ENCODE measurements around the gene PADI2. TPM values are rescaled to one million over a fixed set of nuclear protein-coding genes. Genes with fewer than 3 reads are reported as not detected.
"Not testable (repeated sequence)": the region's sequence is repeated elsewhere in the genome, so short reads cannot be mapped to it uniquely, and the experiment has no call there.

Gene PADI2
- polyA plus RNA-seq, 1 donor, result 147 TPM

DNA sequence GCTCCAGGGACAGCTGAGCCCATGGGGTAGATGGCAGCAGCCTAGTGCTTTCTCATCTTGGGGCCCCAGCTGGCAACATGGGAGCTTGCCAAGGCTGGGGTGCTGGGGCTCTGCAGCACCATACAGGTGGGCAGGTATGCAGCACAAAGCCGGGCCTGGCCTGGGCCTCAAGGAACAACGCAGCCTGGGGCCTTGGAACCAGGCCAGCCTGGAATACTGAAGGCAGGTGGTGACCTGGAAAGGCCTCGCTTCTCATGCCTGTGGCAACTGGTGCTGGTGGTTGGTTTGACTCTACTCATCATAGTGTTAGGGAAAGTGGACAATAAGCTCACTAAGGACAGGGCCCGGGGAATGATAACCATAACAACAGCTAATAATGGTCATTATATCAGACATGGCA, 38.4 kb downstream of the PADI2 start:
- DNase-seq, result no peak

DNA sequence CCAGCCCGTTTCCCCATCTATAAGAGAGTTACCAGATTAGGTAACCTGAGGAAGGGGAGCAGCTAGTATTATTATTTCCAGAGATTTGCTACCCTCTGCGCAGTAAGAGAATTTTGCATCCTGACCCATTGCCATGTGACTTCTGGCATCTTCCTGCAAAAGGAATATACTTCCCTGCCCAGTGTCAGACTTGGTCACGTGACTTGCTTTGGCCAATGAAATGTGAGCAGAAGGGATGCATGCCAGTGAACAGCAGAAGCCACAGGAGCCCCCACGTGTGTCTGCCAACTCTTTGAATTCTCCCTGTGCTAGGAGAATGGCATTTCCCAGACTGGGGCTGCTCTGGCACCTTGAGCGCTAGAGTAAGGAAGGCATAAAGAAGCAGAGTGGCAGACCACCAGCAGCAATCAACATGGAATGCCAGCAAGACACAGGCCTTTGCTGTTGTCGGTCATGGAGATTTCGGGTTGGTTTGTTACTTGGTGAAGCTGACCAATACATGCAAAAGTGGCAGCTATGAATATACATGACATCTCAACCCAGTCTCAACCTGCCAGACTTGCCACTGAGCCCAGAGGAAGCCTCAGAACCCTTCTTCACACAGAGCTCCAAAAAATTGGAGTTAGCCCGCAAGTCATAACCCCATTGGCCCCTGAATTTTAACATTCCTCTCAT, 39.0 kb downstream of the PADI2 start:
- DNase-seq, result no peak

DNA sequence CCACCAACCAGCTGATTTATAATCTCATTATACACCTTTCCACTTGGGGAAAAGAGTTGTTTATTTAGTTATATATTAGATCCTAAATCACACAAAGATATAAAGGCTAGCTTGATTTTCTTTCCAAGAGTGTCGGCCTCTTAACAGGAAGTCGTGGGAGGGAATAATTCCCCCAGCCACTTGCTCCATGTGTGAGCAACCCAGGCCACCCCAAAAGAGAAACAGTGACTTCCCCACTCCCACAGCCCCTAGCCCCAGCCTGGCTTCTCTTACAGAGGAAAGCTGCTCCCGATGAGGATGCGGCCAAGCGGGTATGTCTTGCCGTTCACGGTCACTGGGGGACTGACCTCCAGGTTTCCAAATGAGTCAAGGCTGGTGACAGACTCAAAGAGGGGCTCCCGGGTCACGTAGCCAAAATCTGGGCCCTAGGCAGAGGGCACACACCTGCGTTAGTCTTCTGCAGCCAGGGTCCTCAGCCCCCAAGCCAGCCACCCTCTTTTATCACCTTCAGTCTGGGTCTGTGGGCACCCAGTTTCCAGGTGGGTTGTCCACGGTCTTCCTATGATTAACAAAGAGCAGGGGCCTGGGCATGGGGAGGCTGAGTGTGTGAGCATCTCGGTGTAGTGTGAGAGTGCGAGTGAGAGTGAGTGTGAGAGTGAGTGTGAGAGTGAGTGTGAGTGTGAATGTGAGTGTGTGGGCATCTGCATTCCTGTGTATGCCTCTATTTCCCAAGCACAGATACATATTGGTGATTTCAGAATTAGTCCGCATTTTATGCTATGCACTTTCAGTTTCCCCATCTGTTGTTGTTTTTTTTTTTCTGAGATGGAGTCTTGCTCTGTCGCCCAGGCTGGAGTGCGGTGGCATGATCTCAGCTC, 40.0 kb downstream of the PADI2 start:
- DNase-seq, result no peak

DNA sequence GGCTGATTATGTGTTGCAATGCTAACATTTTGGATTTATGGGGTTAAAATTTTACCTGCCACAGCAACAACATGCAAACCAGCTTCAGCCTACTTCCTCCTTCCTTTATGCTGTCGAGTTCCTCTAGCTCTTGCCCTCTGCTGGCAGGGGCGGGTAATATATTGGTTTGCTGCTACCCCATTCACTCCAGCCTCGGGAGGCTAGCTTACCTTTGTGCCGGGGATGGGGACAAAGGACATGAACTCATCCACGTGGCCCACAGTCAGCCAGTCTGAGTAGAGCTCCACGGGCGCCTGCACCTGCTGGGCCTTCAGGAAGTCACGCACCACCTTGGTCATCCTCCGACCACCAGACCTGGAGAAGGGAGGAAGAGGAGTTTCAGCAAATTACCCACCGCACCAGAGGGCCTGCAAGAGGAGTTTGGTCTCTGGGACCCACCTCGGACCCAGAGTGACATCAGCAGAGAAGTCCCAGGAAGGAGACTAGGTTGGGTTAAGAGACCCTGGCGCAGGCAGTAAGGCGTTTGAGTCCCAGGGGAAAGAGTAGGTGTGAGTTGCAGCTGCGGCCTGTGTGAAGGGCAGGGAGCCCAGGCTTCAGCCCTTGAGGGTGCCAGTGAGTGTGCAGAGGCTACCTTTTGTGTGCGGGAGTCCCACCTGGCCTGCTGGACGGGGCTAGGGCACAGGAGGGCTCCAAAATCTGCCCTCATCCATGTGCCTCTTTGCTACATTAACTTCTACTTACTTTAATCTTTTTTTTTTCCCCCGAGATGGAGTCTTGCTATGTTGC, 43.6 kb downstream of the PADI2 start:
- DNase-seq, result no peak

DNA sequence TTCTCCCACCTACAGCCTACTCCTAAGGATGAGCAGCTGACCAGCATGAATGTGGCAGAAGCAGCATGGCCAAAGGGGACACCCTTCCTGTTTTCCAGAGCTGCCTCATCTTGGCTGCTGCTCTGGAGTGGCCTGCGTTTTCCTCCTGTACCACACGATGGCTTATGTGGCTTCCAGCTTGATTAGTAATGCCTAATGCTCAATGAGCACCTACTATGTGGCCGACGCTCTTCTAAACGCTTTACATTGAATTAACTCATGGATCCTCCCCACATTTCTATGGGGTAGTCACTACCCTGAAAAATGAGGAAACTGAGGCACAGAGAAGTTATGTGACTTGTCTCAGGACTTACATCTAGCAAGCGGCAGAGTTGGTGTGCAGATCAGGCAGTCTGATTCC, 47.5 kb downstream of the PADI2 start:
- DNase-seq, result no peak

DNA sequence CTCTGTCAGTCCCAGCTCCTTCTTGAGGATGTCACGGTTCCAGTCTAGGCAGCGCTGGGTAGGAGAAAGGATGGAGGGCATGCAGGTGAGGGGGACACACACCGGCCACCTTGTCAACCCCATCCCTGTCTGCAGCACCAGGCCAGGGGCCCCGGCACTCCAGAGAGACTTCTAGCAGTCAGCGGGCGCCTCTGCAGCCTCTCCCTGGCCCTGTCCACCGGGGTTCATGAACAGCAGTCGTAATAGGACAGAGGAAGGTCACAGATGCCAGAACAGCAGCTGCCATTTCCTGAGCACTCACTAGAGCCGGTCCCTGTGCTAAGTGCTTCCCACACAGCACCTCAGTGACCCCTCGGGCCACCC, 49.1 kb downstream of the PADI2 start:
- DNase-seq, result no peak

DNA sequence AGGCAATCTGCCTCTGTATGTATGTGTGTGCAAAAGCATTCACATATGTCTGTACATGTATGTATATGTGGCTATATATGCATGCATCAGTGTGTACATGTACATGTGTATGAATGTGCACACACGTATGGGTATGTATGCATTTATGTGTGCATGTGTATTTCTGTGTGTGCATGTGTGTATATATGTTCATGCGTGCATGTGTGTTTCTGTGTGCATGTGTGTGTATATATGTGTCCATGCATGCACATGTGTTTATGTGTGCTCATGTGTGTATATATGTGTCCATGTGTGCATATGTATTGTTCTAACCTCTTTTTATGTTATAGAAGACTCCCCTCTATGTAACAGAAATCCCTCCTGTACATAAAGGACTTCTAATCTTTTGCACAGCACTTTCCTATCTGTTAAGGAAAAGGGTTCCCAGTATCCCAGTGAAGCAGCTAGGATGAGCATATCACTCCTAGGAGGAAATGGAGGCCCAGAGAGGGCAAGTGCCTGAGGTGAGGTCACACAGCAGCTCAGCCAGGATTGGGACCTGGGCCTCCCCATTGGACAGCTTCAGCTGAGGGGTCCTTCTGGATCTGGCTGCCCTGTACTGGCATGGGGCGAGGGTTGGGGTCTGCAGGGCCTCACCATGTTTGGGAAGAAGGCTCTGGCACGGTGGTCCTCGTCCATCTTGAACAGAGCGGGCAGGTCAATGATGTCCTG, 49.6 kb downstream of the PADI2 start:
- DNase-seq, result no peak

DNA sequence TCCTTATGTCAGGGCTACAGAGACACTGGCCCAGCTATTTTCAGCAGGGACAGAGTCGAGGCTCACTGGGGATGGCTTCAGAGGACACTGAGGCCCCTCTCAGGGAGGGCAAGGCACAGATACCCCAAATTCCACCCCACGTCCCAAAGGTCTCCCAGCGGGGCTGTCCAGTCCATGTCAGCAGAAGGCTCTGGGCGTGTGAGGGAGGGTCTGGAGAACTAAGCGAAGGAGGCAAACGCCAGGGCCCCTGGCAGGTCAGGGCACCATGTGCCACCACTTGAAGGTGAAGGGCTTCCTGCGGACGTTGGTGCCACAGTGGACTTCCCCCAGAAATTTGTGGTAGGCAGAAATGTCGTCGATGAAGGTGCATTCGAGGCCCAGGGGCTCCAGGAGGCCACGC, 50.5 kb downstream of the PADI2 start:
- DNase-seq, result no peak

DNA sequence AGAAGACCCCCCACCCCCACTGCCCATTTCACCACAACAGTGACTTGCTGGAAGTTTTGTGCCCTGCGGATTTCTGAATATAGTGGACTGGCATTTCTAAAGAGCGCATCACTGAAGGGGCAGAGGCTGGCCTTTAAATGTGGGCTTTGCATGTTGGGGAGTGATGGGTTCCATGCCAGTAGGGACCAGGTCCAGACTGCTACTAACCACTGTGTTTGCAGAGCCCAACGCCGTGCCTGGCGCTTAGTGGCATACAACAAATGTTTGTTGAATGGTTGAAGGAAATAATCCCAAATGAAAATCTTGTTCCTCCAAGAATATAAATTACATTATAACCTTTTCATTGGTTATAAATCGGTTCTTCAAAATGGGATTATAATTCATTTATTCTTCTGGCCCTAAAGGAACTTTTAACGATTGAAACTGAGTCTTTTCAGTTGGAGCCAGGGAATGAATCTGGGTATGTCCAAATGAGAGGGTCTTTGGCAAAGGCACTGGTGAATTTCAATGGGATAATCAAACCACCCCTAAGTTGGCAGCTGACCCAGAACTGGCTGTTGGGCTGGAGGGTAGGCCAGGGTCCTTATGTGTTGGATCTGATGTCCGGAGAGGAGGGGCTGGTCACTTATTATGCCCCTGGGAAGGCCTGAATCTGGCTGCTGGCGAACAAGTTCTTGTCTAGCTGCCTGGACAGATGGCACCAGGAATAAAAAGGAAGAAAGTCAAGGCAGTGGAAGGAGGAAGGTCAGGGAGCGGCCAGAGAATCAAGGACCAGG, 51.6 kb downstream of the PADI2 start:
- DNase-seq, result no peak

DNA sequence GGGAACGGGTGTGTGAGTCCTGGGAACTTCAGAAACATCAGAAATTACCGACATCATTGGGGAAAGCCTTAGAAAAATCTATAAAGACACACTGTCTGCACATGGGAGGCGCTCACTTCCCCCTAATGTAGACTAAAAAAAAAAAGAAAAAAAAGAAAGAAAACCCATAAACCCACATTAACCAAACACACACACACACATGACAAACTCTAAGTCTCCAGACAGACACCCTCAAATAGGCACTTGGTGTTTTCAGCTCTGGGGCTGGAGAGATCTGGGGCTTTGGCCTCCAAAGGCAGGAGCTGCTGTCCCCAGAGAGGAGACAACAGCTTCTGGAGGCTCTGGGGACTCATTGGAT, 52.2 kb downstream of the PADI2 start:
- DNase-seq, result no peak

DNA sequence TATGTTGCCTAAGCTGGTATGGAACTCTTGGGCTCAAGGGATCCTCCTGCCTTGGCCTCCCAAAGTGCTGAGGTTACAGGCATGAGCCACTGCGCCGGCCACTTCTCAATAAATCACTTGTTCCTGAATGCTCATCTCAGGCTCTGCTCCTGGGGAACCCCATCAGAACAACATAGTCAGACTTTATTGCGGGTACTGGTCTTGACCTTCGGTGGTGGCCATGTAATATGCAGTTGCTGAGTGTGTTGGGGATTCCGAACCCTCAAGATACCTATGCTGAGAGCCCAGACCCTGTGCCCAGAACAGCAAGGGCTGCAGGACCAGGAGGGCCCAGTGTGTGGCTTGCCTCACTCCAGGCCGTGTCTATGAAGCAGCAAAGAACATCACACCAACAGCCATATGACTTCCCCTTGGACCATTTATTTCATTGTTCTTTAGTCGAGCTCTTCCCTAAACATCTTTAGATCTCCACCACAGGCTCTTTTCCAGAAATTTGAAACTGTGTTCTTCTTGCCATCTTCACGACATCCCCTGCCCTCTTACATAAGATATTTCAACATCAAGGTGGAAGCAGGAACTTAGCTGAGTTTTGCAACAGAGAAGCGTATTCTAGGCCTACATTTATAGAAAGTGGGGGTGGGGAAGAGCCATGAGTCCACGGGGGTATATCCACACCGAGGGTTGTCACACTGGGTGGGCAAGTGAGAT, 52.7 kb downstream of the PADI2 start:
- no peak for DNase-seq

DNA sequence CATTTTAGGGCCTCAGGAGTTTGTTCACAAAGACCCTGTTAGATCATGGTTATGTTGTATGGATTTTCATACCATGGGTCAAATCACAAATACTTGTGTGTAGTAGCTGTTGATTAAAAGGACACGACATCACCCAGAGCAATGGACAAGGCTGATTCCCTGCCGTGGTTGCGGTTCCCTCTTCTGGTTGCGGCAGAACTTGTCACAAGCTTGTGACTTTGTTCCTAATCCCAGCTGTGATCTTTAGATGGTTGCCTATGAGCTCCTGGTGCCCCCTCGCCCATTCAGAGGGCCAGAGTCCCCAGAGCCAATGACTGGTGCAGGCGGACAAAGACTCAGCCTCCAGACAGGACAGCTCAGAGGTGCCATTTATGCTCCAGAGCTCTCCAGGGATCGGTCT, 53.6 kb downstream of the PADI2 start:
- no peak for DNase-seq

DNA sequence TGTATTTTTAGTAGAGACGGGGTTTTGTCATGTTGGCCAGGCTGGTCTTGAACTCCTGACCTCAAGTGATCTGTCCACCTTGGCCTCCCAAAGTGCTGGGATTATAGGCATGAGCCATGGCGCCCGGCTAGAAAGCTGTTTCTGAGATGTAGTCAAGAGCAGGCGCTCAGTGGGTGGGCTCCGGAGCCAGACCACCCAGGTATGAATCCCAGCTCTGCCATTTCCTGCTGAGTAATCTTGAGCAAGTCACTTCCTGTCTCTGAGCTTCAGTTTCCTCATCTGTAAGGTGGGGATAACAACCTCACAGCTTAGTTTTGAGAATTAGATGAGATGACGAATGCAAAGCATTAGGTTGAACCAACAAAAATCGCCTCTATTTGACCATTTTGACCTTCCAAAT, 56.5 kb downstream of the PADI2 start:
- DNase-seq, result not testable (repeated sequence)

DNA sequence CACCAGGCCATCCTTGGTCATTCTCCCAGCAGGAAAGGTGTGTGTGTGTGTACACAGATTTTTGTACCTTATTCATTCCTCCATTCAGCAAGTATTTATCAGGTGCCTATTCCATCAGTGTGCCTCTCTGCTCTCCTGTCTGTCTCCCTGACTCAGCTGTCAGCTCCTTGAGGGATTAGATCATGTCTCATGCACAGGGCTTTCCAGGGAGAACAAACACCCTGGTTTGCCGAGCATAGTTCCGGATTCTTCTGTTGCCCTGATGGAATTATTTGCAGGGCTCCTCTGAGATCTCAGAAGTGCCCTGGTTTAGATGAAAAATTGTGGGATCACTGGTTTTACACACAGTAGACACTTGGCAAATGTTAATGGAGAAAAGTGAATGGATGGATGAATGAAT, 57.4 kb downstream of the PADI2 start:
- no peak for DNase-seq

DNA sequence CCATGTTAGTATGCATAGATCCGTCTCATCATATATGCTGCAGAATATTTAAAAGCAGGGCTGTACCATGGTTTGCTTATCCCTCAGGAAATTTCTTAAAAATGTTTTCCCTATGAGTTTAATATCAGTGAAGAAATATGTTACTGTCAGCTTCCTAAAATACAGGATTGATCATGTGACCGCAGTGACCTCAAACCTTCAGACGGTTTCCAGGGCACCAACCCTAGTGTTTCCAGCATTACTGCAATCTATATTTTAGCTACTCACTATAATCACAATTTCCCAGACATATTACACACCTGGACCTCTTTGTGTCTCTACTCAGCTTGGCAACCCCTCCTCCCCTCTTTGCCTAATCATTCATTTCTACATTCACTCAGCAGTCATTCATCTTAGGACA, 57.8 kb downstream of the PADI2 start:
- DNase-seq, result no peak

DNA sequence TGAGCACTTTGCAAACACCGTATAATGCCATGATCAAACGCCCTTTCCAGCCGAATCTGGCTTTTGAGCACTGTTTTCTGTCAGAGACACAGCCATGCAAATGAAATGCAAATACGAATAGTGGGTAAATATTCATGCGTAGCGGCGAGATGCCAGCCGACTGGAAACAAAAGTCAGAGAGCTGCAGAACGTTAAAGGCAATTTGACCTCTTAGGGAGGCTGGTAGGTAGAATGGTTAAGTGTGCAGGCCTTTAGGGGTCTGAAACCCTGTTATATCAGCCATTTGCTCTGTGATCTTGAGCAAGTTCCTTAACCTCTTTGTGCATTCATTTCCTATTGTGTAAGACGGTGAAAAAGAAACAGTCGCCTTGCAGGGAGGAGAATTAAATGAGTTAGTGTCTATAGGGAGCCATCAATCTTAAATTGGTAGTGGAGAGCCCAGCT, 58.9 kb downstream of the PADI2 start:
- DNase-seq, result no peak

DNA sequence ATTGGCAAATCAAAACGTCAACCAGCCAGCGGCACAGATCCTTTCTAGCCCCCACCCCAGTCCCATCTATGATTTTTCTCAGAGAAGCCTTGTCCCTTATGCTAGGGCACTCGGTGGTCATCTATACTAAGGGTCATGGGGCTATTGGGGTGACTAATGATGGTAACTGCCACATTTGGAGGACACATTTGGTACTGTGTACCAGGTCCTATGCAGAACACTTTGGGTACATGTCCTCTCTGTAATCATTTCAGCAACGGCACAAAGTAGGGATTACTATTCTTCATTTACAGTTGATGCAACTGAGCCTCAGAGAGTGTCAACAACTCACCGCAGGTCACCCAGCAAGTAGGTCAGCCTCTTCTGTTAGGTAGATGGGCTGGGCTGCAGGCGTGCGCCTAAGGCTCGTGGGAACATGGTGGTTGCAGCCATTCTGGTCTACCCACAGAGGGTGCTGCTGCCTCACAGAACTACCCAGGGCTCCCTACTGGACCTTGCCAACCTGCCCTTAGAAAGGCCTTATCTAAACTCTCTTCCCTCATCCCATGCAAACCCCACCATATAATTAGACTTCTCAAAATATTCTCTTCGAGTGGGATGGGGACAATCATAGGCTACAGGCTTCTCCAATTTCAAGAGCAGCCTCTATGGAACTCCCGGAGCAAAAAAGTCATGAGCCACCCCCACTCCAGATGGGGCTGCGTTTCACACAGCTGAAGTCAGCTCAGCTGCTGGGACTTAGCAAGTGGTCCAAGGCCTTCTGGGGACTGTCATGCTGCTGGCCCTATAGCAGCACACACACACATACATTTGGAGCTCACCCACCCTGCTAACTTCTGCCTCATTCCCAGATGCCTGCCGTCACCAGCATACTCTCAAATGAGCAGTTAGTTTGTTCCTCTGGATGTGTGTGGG, 59.6 kb downstream of the PADI2 start:
- peak; percentile 68 for DNase-seq

DNA sequence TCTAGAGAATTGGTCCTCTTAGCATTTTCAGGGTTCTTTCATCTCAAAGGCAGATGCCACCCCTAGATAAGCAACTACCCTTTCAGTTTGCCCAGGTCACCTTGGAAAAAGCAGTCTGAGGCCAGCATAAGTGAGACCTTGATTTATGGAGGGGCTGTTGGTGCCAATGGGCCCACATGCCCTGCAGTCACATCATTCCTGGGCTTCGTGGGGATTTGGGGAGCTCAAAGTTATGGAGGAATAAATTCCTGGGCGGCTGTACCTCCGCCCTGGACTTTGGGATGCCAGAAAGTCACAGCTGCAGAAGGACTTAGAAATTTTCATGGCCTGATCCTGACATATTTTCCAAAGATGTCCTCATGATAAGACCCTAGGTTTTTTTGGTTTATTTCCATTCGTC, 62.7 kb downstream of the PADI2 start:
- DNase-seq, result no peak

DNA sequence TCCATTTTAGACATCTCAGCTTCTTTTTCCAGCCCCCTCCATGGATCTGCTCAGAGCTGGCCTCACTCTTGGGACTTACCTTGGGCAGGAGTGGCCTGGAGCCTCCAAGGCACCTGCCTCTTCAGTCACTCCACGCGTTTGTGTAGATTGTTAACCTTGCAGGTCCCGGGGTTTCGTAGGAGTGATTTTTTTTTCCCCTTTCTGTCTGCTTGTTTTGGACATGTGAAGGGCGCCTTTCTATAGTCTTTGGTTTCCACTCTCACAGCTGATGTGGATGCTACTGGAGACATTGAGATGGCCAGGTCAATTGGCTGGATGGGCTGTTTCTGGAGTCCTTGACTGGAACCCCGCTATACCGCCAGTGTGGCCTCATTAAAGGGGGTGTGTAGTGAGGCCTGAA, 63.5 kb downstream of the PADI2 start:
- DNase-seq, result no peak
